HG02610 (cell line): ENCODE measurements around the gene NPAS2.

Source experiments
- ATAC-seq: cut with Tn5 transposase; IDR thresholded peaks from one replicate; pipeline ENCODE4 v1.9.1; 2021; ENCODE audit warnings: mild to moderate bottlenecking, moderate library complexity; ENCODE audit not compliant: unreplicated experiment

NPAS2 gene, protein sequence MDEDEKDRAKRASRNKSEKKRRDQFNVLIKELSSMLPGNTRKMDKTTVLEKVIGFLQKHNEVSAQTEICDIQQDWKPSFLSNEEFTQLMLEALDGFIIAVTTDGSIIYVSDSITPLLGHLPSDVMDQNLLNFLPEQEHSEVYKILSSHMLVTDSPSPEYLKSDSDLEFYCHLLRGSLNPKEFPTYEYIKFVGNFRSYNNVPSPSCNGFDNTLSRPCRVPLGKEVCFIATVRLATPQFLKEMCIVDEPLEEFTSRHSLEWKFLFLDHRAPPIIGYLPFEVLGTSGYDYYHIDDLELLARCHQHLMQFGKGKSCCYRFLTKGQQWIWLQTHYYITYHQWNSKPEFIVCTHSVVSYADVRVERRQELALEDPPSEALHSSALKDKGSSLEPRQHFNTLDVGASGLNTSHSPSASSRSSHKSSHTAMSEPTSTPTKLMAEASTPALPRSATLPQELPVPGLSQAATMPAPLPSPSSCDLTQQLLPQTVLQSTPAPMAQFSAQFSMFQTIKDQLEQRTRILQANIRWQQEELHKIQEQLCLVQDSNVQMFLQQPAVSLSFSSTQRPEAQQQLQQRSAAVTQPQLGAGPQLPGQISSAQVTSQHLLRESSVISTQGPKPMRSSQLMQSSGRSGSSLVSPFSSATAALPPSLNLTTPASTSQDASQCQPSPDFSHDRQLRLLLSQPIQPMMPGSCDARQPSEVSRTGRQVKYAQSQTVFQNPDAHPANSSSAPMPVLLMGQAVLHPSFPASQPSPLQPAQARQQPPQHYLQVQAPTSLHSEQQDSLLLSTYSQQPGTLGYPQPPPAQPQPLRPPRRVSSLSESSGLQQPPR

DNA sequence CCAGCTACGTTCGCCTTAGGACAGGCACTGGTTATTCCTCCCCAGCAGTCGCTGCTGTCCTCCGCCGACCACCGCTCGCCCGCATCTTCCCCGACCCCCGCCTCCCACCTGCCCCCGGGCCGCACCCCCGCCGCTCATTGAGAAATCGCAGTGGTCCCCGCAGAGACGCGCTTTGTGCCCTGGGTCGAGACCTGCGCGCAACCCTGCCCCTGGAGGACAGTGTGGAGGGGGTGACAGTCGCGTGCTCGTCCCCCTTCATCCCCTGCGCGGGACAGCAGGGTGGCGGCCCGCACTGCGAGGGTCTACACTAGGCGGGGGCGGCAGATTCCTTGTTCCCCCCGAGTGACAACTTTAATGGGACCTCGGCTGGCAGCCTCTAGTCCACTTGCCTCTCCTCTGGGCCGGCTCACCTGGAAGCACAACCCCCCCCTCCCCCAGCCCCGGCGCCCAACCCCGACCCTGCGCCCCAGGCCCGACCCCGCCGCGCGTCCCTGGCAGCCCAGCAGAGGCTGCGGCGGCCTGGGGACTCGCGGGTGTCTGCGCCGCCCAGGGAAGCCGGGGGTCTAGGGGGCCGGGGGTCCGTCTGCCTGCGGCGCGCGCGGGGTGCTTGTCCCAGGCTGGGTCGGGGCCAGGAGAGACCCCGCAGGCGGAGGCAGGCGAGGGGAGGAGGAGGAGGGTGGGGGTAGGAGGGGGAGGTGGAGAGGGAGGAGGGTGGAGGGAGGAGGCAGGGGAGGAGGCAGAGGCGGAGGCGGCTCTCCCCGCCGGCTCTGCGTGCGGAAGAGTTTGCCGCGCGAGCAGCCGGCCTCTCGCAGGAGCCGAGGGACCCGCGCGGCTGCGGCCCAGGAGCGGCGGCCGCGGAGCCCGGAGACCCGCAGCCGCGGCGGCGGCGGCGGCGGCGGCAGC, at the start of gene NPAS2:
Gene NPAS2, plus strand, starts transcription at position 770 of the 903 bp plus-strand sequence. CDS start 84,616 bp downstream, outside the sequence.
- no peak for ATAC-seq

DNA sequence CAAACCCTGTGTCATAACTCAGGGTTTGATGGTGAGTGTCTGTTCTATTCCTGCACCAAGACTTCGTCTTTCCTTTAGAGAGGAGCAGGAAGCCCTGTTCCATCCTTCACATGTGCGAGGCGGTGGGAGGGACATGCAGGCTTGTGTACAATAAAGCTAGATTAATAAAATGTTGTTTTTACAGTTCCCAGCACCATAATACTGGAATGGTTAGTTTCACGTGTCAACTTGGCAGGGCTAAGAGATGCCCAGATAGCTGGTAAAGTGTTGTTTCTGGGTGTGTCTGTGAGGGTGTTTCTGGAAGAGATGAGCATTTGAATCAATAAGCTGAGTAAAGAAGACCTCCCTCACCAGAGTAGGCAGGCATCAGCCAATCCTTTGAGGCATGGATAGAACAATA, 48.8 kb upstream of the NPAS2 start:
- ATAC-seq: no peak

DNA sequence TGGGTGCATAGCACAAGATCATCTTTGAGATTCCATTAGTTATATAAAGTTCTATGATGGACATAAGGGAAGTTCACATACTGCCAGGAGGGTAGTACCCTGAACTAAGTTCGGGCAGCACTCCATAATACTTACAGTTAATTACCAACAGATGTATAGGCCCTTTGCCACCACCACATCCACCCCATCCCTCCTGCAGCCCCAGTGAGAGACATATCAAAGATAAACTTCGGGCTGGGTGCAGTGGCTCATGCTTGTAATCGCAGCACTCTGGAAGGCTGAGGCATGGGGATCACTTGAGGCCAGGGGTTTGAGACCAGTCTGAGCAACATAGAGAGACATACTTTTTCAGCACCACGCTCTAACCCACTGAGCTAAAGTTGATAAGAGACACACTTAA, 46.4 kb upstream of the NPAS2 start:
- ATAC-seq: no peak

DNA sequence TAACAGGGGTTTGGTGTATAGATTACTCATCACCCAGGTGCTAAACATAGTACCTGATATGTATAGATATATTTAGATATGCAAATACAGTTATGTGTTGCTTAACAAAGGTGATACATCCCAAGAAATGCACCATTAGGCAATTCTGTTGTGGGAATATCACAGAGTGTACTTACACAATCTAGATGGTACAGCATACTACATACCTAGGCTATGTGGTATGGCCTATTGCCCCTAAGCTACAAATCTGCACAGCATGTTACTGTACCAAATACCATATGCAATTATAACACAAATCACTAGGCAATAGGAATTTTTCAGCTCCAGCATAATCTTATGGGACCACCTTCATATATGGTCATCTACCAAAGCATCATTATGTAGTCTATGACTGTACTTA, 43.5 kb upstream of the NPAS2 start:
- ATAC-seq: no peak

DNA sequence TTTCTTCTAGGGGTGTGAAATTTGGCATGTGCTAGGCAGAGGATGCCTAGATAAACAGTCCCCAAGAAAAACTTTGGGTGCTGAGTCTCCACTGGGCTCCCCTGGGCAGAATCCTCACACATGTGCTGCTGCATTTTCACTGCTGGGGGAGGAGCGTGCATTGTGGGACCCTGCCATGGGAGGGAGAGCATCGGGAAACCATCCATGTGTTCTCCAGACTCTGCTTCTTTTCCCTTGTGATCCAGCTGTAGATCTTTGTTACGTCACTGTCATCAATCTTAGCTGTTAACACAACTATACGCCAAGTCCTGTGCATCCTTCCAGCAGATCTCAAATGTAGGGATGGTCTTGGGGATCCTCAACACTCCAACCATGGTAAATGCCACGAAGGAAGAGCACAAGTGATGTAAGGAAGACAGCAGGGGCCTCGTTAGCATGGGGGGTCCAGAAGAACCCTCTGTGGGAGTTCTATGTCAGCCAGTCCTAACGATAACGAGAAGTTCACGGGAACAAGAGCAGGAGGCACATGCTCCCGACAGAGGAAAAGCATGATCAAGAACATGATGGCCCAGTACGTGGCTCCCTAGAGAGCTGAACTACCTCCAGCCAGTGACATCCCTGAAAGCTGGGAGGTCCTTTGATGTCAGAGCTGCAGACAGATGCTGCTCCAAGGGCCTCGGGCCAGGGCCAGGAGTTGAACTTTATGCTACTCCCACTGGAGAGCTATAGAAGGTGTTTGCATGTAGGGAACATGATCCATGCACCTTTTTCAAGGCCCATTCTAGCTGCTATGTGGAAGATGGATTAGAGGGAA, 41.1 kb upstream of the NPAS2 start:
- ATAC-seq: no peak

DNA sequence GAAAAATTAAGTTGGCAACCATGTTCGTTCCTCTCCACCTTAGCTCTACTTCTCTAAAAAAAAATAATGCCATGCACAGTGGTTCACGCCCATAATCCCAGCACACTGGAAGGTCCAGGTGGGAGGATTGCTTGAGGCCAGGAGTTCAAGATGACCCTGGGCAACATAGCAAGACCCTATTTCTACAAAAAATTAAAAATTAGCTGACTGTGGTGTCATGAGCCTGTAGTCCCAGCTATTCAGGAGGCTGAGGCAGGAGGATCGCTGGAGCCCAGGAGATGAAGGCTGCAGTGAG, 40.1 kb upstream of the NPAS2 start:
- no peak for ATAC-seq

DNA sequence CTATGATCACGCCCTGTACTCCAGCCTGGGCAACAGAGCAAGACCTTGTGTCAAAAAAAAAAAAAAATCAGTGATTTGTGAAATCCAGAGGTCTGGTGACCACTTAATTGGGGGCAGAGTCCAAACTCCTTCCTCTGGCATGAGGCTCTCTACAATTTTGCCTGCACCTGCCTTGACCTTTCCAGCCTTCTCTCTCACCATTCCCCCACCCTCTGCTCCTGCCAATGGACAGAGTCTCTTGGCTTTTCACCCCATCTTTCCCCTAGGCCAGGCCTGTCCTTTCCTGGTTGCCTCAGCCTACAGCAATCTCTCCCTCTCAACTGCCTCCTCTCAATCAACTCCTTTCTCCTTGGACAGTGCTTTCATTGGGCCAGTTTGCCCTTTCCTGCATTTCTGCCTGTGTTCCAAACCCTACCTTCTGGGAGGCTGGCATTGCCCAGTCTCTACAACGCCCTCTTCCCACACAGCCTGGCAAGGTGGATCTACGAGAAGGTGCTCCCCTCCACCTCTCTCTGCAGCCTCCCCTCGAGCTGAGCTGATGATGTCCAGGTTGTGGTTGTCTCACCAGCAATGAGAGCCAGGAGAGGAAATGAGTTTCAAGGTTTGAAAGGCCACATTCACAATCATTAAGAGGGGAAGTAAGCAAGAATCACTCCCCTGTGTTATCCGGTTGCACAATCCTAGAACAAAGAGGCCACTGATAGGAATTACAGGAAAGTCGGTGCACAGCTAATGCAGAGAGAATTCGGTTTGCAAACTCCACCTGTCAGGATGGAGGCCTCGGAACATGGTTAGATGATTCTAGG, 39.5 kb upstream of the NPAS2 start:
- ATAC-seq: no peak

DNA sequence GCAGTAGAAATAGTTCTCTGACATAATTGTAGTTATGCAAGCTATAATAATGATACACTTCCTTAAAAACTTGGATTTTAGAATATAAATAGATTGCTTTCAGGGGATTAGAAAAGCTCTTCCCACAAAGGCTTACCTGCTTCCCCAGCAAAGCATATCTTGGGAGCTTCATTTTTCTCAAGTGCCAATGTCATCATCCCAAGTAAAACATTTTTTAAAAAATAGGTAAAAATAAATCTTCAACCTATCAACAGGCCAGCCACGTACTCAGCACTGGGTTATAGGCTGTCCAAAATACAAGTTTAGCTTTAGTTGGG, 39.0 kb upstream of the NPAS2 start:
- ATAC-seq: no peak

DNA sequence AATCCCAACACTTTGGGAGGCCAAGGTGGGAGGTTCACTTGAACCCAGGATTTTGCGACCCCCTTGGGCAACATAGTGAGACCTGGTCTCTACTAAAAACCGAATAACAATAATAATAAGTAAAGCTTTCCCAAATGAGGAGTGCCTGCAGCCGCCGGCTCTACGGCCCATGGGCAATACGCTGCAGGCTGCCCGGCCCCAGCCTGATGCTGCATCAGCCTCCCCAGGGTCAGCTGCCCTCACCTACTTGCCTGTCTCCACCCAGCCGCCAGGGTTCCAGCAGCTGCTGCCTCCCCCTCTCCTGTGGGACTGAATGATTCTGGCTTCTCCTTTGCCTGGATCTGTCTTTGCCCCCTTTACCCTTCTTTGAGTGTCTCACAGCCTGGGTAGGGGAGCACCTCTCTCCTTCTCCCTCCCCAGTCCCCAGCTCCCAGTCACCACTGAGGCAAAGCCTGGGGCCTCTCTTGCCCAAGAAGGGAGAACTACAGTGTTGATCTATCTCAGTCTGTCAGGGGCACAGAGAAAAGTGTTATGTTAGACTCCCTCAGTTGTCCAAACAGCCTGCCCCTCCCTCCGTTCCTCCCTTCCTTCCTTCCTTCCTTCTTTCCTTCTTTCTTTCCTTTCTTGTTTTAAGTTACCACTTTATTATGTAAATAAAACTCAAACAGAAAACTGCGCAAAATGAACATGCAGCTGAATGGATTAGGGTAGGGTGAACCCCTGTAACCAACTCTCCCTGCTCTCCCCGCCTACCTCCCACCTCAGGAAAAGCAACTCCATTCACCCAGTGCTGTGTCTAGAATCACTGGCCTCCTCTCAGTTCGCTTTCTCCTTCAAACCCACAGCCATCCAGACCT, 38.2 kb upstream of the NPAS2 start:
- no peak for ATAC-seq

DNA sequence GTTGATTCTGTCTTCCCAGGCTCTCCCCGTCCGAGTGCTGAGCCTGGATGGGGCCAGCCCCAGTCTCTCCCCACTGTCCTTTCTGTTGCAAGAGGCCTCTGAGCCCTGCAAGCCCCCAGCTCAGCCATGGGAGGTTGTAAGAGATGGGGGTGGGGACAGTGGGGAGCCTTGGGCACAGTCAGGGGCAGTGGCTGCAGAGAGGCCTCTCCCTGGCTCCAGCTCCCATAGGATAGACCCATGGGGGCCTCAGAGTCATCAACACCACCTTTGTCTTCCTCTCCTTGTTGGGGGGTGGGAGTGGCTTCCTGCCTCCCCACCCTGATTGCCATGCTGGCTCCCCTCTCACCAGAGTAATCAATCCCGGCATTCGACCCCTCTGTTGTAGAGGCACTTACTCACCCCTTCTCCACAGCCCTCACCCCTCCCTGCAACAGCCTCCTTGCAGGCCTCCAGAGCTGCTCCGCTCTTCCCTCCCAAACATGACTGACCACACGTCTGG, 37.5 kb upstream of the NPAS2 start:
- no peak for ATAC-seq

DNA sequence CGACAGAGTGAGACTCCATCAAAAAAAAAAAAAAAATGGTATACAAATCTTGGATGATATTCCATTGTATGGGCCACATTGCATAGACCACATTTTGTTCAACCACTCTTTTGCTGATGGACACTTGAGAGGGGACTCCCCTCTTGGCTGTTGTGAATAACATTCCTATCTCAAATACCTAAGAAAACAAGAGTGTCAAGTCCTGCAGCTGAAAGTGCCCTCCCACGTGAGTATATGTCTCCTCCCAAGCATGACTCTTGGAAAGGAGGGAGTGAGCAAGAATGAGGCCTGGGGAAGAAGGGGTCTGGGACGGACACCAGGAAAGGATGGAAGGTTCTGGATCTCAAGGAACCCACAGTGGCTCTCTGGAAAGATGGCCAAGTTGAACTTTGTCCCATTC, 36.0 kb upstream of the NPAS2 start:
- ATAC-seq: no peak

DNA sequence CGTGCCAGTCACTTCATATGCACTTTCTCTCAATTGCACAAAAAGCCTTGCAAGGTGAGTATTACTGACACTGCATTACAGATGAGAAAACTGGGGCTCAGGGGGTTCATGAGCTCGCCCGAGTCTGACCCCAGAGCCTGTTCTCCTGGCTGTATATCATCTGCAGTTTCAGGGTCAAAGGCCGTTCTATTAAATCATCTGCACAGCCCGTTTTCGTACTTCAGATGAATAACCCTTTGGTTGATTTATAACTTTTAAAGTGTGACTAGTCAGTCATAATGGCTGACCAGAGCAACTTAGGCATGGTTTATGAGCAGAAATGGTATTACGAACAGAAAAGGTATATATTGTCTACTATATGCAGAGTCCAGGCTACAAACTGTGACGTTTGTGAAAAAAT, 35.3 kb upstream of the NPAS2 start:
- ATAC-seq: no peak

DNA sequence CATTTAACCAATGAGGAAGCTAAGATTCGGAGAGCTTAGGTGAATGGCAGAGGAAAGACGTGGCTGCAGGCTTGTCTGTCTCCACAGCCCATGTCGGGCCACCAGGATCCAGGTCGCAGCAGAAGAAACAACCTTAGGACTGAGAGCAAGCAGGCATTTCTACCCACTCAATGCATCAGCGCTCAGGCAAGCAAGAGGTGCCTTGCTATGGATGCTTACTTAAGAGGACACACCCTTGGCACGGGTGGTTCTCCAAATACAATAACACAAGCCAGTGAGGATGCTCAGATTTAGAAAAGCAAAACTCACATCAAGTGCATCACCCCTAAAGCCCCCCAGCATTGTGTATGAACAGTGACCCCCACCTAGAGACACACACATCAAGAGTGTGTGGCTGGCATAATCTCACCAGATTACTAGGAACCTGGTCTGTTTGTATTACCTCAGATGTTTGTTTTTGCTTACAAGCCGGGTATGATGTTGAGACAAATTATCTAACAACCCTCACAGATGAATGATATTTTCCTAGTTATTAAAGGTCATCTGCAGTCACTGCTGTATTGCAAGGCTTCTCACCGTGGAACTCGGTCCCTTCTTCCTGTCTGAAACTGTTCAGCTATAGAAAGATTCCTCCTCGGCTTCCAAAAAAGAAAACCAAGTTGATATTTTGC, 34.2 kb upstream of the NPAS2 start:
- no peak for ATAC-seq

DNA sequence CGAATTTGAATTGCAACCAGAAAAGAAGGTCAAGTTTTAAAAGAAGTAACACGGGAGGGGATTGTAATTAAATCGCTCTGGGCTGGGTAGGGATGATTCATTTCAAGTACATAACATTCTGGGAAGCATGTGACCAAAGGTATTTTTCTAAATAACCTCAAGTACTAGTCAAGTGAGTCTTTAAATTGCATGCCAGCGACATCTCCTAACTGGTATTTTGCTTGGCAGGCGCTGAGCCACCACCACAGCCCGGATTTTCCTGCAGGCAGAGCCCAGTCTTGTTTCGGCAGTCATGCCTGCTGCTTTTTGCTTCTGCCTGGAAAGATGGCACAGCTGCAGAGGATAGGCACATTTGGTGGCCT, 33.7 kb upstream of the NPAS2 start:
- no peak for ATAC-seq

DNA sequence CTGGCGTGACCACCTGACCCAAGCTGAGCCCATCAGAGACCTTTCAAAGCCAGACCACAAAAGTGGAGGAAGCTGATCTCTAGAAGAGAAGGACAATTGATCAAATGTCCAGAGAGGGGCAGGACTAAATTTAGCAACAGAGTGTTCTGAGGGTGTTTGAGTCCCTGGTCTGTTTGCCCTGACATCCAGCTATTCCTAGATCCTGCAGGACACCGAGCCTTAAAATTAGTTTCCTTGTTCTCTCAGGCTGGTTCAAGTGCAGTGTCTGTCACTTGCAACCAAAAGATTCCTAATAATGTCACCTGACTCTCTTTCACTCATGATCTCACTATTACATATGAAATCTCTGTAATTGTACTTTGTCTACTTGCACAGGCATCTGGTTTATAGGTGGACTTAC, 33.0 kb upstream of the NPAS2 start:
- ATAC-seq: no peak

DNA sequence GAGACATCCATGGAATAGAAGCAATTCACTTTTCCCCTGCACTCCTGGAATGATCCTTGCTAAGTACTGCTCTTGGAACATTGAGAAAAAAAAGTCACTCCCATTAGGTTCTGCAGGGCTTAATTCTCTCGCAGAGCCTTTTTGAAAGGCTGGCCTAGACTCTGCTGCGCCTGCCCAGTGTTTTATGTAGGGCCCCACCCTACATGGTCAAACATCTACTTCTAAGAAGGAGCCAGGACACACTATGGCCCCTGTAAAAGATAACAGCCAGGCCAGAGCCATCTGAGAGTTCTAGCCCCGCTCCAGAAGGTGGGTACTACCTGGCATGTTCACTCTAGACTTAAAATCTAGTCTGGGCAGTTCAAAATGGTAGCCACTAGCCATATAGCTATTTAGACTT, 30.6 kb upstream of the NPAS2 start:
- ATAC-seq: no peak

DNA sequence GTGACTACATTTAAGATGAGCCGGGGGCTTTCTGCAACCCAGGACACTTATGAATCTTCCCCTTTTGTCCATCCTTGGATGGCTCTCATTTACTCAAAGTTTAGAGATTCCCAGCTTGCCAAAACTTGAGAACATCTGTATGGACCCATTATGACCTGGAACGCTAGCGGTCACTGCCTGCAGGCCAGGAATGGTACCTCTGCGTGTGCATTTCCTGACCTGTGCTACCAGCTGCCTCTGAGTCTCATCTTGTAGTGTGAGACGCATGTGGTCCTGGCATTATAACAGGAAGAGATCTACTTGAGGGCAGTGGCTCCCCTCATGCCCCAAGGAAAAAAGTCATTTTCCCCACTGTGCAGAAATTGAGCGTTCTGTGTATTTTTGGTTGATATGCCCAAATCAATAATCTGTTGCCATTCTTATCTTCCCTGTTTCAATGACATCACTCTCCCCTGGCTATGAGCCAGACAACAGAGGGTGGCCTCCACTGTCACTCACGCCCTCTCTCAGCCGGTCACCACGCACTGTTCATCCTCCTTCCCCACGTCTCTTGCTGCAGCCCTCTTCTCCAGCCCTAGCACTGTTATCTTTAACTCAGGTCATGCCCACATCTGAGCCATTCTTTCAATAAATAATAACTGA, 28.5 kb upstream of the NPAS2 start:
- ATAC-seq: no peak

DNA sequence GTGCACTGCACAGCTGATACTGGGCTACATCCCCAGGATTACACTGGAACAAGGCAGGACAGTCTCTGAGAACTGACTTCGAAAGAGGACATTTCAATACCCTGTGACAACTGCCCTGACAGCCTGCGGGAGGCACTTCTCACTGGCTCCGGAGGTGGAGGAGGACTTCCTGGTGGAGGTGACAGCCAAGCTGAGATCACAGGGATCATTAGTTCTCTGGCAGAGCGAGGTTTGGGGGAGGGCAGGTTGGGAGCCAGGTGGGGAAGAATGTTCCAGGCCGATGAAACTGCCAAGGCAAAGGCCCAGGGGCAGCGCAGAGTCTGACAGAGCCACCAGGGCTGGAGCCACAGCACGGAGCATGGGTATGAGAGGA, 28.0 kb upstream of the NPAS2 start:
- ATAC-seq: no peak
